Small intestine (tissue), 7 donors: Measurements from ENCODE around the gene MTUS2. TPM values are rescaled to one million over a fixed set of nuclear protein-coding genes. Genes with fewer than 3 reads are reported as not detected.

Source experiments
- DNase-seq, 2 donors: peaks; one replicate each; pipeline versions ENCODE4 v3.0.0 to v3.0.0-alpha.2; 2013
- FAIRE-seq: peaks from 2 replicates; lab custom pipeline; 2012; peaks lifted over from hg19 to GRCh38; lab: Jason Lieb, UNC
- H3K27ac ChIP-seq, 3 donors: one replicate each; pipeline ENCODE4 v1.5.1; 2013; ENCODE audit warnings: low read length in 2 of 3, mild to moderate bottlenecking in 2 of 3, control low read depth in 1 of 3, inconsistent platforms in 1 of 3, low read depth in 1 of 3, moderate library complexity in 1 of 3
- H3K27me3 ChIP-seq, 3 donors: one replicate each; pipeline ENCODE4 v1.6.1; 2013; ENCODE audit warnings: low read length in 3 of 3, inconsistent platforms in 1 of 3; ENCODE audit not compliant: control insufficient read depth in 3 of 3, insufficient read depth in 3 of 3
- H3K36me3 ChIP-seq, 3 donors: one replicate each; pipeline ENCODE4 v1.6.1; 2013; ENCODE audit warnings: low read length in 3 of 3, inconsistent platforms in 1 of 3, low read depth in 1 of 3, mild to moderate bottlenecking in 1 of 3, moderate library complexity in 1 of 3; ENCODE audit not compliant: control insufficient read depth in 3 of 3, insufficient read depth in 2 of 3
- H3K4me1 ChIP-seq, 3 donors: one replicate each; pipeline ENCODE4 v1.6.1; 2013; ENCODE audit warnings: low read length in 2 of 3, inconsistent platforms in 1 of 3, low read depth in 1 of 3, mild to moderate bottlenecking in 1 of 3, moderate library complexity in 1 of 3; ENCODE audit not compliant: control insufficient read depth in 3 of 3, insufficient read depth in 2 of 3
- H3K4me3 ChIP-seq, 3 donors: one replicate each; pipeline ENCODE4 v1.5.1; 2013; ENCODE audit warnings: low read length in 3 of 3, control low read depth in 1 of 3, inconsistent platforms in 1 of 3, low read depth in 1 of 3, mild to moderate bottlenecking in 1 of 3, moderate library complexity in 1 of 3
- H3K9me3 ChIP-seq, 2 donors: one replicate each; pipeline ENCODE4 v1.6.1; 2013; ENCODE audit warnings: low read depth in 1 of 2, low read length in 1 of 2; ENCODE audit not compliant: control insufficient read depth in 2 of 2, insufficient read depth in 1 of 2
- WGBS, 3 donors: extraction: QIAGEN DNeasy Blood & Tissue Kit; methylation state at CpG; one replicate each; pipeline ENCODE4 v1.1.7; 2013; 5-methylcytosine and 5-hydroxymethylcytosine counted together
- polyA plus RNA-seq, 4 donors: library from polyadenylated mRNA; stranded (reverse) in 3 of 4; unstranded in 1 of 4; fragments of 200-250 nt in 3 of 4; fragments of 120-200 nt in 1 of 4; gene quantifications; one replicate each; pipeline versions ENCODE4 v1.2.1 to v1.2.3, GENCODE V29; 2013
- donor health status: healthy with polysubstance abuse.
- donor health status: control.
- donor health status: control.
- donor health status: Bipolar disorder and iron deficiency.
- donor health status: healthy.

Gene MTUS2
- polyA plus RNA-seq, 4 donors: under 0.01 to 0.53 (median 0.22) TPM

DNA sequence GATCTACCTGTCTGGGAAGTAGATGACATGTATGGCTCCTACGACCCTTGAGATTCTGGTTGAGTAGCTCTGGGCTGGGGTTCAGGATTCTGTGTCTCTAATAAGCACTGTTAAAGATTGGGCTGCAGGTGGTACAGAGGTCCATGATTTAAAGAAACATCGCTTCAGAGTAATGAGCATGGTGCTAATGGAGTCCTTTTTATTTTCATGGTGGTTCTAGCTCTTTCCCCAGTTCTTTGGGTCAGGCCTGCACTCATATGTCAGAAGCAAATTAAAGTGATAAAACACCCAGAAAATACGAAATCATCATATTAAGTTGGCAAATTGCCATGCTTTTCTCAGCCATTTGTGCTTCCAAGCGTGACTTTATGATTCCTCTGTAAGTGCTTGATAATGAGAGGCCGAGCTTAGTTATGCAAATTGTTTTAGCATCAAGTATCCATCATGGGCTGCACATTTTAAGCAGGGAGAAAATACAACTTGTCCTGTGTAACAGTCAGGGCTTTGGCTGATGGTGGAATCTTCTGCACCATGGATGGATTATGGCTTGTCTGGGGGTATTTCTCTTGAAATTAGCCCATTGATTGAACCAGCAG is 45.1 kb downstream of the MTUS2 start:
- 70 to 75% (median 71%) methylated on average over 5 of the region's 5 CpGs for WGBS, 3 donors
- Histone ChIP-seq H3K4me1 (no peaks in the 10 kb centered on the region), H3K9me3 (no peaks in the 10 kb centered on the region), H3K36me3 (no peaks in the 10 kb centered on the region), H3K4me3 (no peak overlapping the region), H3K27me3 (no peaks in the 10 kb centered on the region), H3K27ac (no peak overlapping the region)
- FAIRE-seq (no peak), DNase-seq (no peak)

DNA sequence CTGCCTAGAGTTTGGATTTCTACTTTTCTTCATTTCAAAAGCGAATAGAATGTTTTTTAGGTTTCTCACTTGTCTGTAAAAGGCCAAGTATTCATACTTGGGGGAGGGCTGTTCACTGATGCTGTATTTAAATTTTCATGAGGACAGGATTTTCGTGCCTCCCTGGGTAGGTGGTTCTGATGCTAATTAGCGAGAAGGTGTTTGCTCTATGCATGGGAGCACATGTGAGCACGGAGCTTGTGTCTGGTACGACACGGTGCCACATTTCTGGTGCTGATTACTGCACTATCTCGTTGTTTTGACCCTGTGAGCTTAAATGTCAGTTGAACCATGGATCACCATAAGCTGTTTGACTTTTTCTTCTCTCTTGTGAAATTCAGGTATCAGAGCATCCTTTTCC is 45.8 kb downstream of the MTUS2 start:
- DNase-seq: no peak
- WGBS, 3 donors: 76 to 90% (median 81%) methylated on average over 7 of the region's 7 CpGs
- Histone ChIP-seq H3K9me3 (no peaks in the 10 kb centered on the region), H3K27ac (no peak overlapping the region), H3K36me3 (no peaks in the 10 kb centered on the region), H3K4me3 (no peak overlapping the region), H3K27me3 (no peaks in the 10 kb centered on the region), H3K4me1 (no peaks in the 10 kb centered on the region)
- FAIRE-seq: no peak

DNA sequence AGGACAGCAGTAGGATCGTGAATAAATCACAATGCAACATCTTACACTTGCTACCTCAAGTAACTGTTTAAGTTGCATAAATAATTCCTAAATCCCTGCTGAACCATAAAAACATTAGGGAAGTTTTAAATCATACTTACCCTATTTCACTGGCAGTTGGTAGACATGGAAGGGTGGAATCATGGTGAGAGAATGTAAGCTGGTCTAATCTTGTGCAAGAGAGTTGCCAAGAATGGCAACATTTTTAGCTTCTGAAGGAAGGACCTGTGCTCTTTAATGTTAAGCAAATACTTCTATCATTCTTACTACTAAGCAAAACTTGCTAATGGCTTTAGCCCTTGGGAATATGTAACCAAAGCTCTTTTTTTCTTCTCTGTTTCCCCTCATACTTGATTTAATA is 46.8 kb downstream of the MTUS2 start:
- peaks cover 0 to 3% of the 10 kb centered on the region in 2 donors for H3K9me3 ChIP-seq

DNA sequence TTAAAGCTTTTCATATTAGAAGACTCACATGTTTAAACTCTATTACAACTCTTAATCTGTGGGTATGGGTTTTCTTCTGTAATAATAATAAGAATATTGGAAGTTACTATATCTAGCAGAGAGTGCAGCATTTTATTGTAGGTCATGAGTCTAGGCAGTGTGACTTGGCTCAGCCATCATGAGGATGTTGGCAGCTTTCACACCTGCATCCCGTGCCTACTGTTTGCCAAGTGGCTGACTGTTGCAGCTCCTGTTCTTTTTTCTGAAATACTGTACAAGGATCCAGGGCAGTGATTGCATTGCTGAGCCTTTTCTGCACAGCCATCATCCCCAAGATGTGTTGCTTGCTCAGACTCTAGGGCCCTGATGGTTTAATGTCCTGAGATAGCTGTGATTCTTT is 47.4 kb downstream of the MTUS2 start:
- DNase-seq (no peak), FAIRE-seq (no peak)
- H3K27ac ChIP-seq: no peak overlapping the region
- H3K9me3 ChIP-seq: peaks cover 0 to 8% of the 10 kb centered on the region in 2 donors
- no peaks in the 10 kb centered on the region for H3K4me1 ChIP-seq
- H3K36me3 ChIP-seq: no peaks in the 10 kb centered on the region
- H3K4me3 ChIP-seq: no peak overlapping the region
- H3K27me3 ChIP-seq: no peaks in the 10 kb centered on the region
- WGBS, 3 donors: 60 to 73% (median 61%) methylated on average over 1 of the region's 1 CpG

More for the DNA sequence above, 46.8 kb downstream of the MTUS2 start:
- Histone ChIP-seq H3K27me3 (no peaks in the 10 kb centered on the region), H3K27ac (no peak overlapping the region), H3K4me1 (no peaks in the 10 kb centered on the region), H3K4me3 (no peak overlapping the region), H3K36me3 (no peaks in the 10 kb centered on the region)
- no peak for DNase-seq
- no peak for FAIRE-seq
- WGBS, 3 donors: 80 to 88% (median 85%) methylated on average over 1 of the region's 1 CpG

DNA sequence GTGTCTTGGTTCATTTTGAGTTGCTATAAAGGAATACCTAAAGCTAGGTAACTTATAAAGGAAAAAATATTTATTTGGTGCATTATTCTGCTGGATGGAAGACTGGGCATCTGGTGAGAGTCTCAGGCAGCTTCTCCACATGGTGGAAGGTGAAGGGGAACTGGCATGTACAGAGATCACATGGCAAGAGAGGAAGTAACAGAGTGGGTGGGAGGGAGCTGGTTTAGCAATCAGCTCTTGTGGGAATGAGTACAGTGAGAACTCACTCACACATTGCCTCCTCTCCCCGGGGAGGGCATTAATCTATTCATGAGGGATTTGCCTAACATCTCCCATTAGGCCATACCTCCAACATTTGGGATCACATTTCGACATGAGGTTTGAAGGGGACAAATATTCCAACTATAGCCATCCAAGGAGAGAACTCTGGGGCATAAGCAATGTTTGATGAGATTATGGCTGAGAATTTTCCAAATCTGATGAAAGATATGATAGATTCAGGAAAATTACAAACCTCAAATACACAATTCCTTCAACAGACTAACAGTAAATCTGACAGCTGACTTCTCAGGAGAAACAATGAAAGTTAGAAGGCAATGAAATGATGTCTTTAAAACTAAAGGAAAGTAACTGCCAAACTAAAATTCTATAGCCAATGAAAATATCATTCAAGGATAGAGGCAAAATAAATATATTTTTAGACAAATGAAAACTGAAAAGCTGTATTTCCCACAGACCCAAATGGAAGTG is 52.5 kb downstream of the MTUS2 start:
- no peak overlapping the region for H3K27ac ChIP-seq
- no peak overlapping the region for H3K4me3 ChIP-seq
- H3K27me3 ChIP-seq: no peaks in the 10 kb centered on the region
- H3K36me3 ChIP-seq: no peaks in the 10 kb centered on the region
- 52 to 68% (median 59%) methylated on average over 2 of the region's 2 CpGs for WGBS, 3 donors
- FAIRE-seq (no peak), DNase-seq (no peak)
- H3K4me1 ChIP-seq: no peaks in the 10 kb centered on the region
- H3K9me3 ChIP-seq: peaks cover 0 to 17% of the 10 kb centered on the region in 2 donors

DNA sequence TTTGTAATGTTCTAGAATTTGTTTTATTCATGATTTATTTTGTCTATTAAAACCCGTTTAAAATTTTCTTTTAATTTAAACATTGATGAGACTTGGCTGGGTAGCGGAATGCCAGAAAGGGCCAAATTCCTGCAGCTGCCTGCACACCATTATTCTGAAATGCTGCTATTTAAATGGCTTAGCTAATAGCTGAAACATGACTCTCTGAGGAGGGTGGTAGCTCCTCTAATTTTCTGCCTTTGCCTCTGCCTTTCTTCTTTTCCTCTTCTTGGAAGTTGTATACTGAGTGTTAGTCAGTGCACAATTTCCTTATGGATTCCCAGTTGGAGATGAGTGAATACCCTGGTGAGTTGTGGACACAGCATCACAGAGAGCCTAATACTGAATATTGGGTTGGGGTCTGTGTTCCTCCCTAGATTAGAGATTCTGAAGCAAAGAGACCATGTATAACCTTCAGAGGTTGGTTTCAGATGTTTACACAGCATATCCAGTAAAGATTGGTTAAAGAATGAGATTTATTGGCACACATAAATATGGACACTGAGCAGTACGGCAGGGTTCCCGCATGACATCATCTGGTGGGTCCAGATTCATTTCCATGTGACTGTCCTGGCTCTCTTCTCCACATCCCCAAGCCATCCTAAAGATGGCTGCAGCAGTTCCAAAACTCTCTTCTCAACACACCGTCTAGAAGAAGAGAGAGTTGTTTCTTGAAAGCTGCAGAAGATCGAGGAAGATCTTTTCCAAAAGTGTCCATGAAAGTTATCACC is 55.9 kb downstream of the MTUS2 start:
- no peak for DNase-seq
- H3K4me1 ChIP-seq: no peaks in the 10 kb centered on the region
- no peaks in the 10 kb centered on the region for H3K36me3 ChIP-seq
- no peaks in the 10 kb centered on the region for H3K27me3 ChIP-seq
- no peak overlapping the region for H3K4me3 ChIP-seq
- H3K27ac ChIP-seq: no peak overlapping the region
- FAIRE-seq: no peak
- 84 to 91% (median 90%) methylated on average over 6 of the region's 6 CpGs for WGBS, 3 donors
- H3K9me3 ChIP-seq: peaks cover 0 to 17% of the 10 kb centered on the region in 2 donors

DNA sequence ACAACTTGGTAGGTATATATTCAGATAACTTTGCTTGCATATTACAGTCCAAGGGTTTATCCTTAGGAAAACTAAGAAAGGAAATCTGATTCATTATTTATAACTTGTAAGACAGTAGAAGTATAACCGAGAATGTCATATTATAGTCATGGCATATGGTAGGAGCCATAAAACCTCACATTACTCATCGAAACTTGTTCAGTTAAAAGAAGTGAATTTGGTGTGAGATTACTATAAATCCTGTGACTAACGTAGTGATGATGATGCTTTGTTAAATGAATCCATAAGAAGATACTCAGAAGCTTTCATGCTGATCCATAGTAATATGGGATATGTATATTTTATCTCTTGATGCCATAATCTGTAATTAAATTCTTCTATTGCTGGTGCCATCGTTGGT is 57.3 kb downstream of the MTUS2 start:
- no peak for FAIRE-seq

DNA sequence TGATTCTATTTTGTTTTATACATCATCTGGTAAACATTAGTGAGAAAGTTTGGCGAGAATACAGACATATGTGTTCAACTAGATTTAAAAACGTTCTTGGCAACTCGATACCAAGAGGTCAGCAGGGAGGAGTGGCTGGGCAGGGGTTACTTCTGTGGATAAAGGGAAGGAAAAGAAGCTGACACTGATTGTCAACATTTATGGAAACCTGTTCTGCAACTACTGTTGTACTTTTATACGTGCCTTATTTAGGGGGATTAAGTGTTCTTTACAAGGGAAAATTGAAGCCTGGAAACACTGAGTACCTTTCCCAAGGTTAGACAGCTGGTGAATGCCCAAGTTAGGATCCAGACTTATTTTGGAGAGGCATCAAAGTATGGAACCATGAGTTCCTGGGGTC is 65.0 kb downstream of the MTUS2 start:
- H3K27ac ChIP-seq: no peak overlapping the region
- WGBS, 3 donors: 14 to 39% (median 22%) methylated on average over 4 of the region's 4 CpGs
- FAIRE-seq (no peak), DNase-seq (no peak)
- no peaks in the 10 kb centered on the region for H3K36me3 ChIP-seq
- H3K4me1 ChIP-seq: no peaks in the 10 kb centered on the region
- no peaks in the 10 kb centered on the region for H3K27me3 ChIP-seq
- H3K9me3 ChIP-seq: no peaks in the 10 kb centered on the region
- no peak overlapping the region for H3K4me3 ChIP-seq

More for the DNA sequence above, 57.3 kb downstream of the MTUS2 start:
- no peak for DNase-seq
- Histone ChIP-seq H3K36me3 (no peaks in the 10 kb centered on the region), H3K27ac (no peak overlapping the region), H3K9me3 (peaks cover 0 to 10% of the 10 kb centered on the region in 2 donors), H3K4me1 (no peaks in the 10 kb centered on the region), H3K4me3 (no peak overlapping the region), H3K27me3 (no peaks in the 10 kb centered on the region)
- WGBS, 3 donors: 75 to 80% (median 75%) methylated on average over 4 of the region's 4 CpGs
